Transverse colon (tissue), 3 donors: Measurements from ENCODE around the gene SLC27A2.

Experiments used
- CTCF ChIP-seq, 5 experiments: fragments of 200-600 bp in 3 of 5; fragments of 450-650 bp in 2 of 5; sonication (generic) in 3 of 5; IDR thresholded peaks; 1 replicate in 2 of 5; 2 replicates in 3 of 5; pipeline ENCODE4 v1.5.1; 2016 to 2017; ENCODE audit warnings: antibody characterized with exemption in 5 of 5, inconsistent platforms in 3 of 5, mild to moderate bottlenecking in 2 of 5, moderate library complexity in 1 of 5
- POLR2A ChIP-seq: fragments of 450-650 bp; IDR thresholded peaks from one replicate; pipeline ENCODE4 v1.6.1; 2016; ENCODE audit warnings: antibody characterized with exemption, mild to moderate bottlenecking, moderate library complexity

- TF ChIP-seq POLR2A, result no peak
- TF ChIP-seq CTCF (IDR thresholded peaks at IDR 0.05), result no peak
Measured at GRCh38 chr15:50235794-50236193, 53.8 kb downstream of the SLC27A2 start.
